DMS 273 treated with DMSO at 0.1 percent for 48 hours (cell line): ENCODE measurements around the gene SLC25A11.

Experiments used
- DNase-seq: peaks from one replicate; lab custom pipeline; 2025; lab: John Stamatoyannopoulos, UW

SLC25A11 gene

GRCh38 chr17:4939796-4940554 lies at the start of gene SLC25A11, which contains the start of gene RNF167:
TSS of gene SLC25A11 (minus strand) at chr17:4940046. CDS start at chr17:4939910, 136 bp downstream.
TSS of gene RNF167 (plus strand) at chr17:4940268. CDS start at chr17:4940910, 642 bp downstream.
- DNase-seq: peak; percentile 99

GRCh38 chr17:4987767-4988567 lies 48.1 kb upstream of the SLC25A11 start:
- DNase-seq: no peak

- peak; percentile 4 for DNase-seq
Observed at GRCh38 chr17:4986951-4987766, 47.3 kb upstream of the SLC25A11 start, which contains the start of gene CAMTA2. TSS of gene CAMTA2 (minus strand) at chr17:4987675. CDS start at chr17:4986222, 1,453 bp downstream.

- DNase-seq: no peak
Observed at GRCh38 chr17:4986403-4986802, 46.6 kb upstream of the SLC25A11 start.

- DNase-seq: no peak
Observed at GRCh38 chr17:4982305-4982704, 42.5 kb upstream of the SLC25A11 start.

GRCh38 chr17:4980644-4981216 lies 40.9 kb upstream of the SLC25A11 start:
- DNase-seq: peak; percentile 2

GRCh38 chr17:4978726-4979125 lies 38.9 kb upstream of the SLC25A11 start:
- no peak for DNase-seq

- no peak for DNase-seq
Observed at GRCh38 chr17:4974115-4974670, 34.3 kb upstream of the SLC25A11 start.

GRCh38 chr17:4973256-4974114 lies 33.6 kb upstream of the SLC25A11 start:
- DNase-seq: no peak

- DNase-seq: no peak
Observed at GRCh38 chr17:4972752-4973151, 32.9 kb upstream of the SLC25A11 start.

GRCh38 chr17:4972322-4972721 lies 32.5 kb upstream of the SLC25A11 start:
- no peak for DNase-seq

GRCh38 chr17:4971826-4972225 lies 32.0 kb upstream of the SLC25A11 start:
- DNase-seq: no peak

GRCh38 chr17:4970273-4970672 lies 30.4 kb upstream of the SLC25A11 start:
- DNase-seq: no peak

- DNase-seq: no peak
Observed at GRCh38 chr17:4969551-4970173, 29.8 kb upstream of the SLC25A11 start.

GRCh38 chr17:4969047-4969550 lies 29.3 kb upstream of the SLC25A11 start:
- DNase-seq: no peak

- DNase-seq: no peak
Observed at GRCh38 chr17:4968486-4969046, 28.7 kb upstream of the SLC25A11 start.

- peak; percentile 80 for DNase-seq
Observed at GRCh38 chr17:4967539-4968485, 28.0 kb upstream of the SLC25A11 start, which contains the start of gene SPAG7. TSS of gene SPAG7 (minus strand) at chr17:4967817. CDS start at chr17:4967804, 13 bp downstream.
